Ectodermal cell (in vitro differentiated cells): Measurements from ENCODE around the gene PCDH15.

ENCODE experiments used
- H3K27ac ChIP-seq: 2 replicates; pipeline ENCODE4 v1.7.0; 2013; ENCODE audit warnings: mild to moderate bottlenecking, low read depth, low read length; ENCODE audit not compliant: insufficient read depth, poor library complexity, severe bottlenecking
- H3K27me3 ChIP-seq: 2 replicates; pipeline ENCODE4 v1.7.0; 2013; ENCODE audit warnings: mild to moderate bottlenecking, low read length; ENCODE audit not compliant: insufficient read depth, control insufficient read depth, poor library complexity, severe bottlenecking
- H3K36me3 ChIP-seq: one replicate; pipeline ENCODE4 v1.7.0; 2013; ENCODE audit warnings: low read length; ENCODE audit not compliant: control insufficient read depth, insufficient read depth
- H3K4me1 ChIP-seq: one replicate; pipeline ENCODE4 v1.7.0; 2013; ENCODE audit warnings: low read length; ENCODE audit not compliant: control insufficient read depth, insufficient read depth
- H3K4me3 ChIP-seq: 2 replicates; pipeline ENCODE4 v1.7.0; 2013; ENCODE audit warnings: low read depth, low read length, control low read depth; ENCODE audit not compliant: insufficient read depth
- H3K9me3 ChIP-seq: 2 replicates; pipeline ENCODE4 v1.7.0; 2013; ENCODE audit warnings: mild to moderate bottlenecking, low read length, moderate library complexity; ENCODE audit not compliant: control insufficient read depth
- WGBS, 2 experiments: methylation state at CpG; one replicate each; pipeline ENCODE4 v1.1.7; 2013; ENCODE audit warnings: missing lambda C conversion rate in 2 of 2; 5-methylcytosine and 5-hydroxymethylcytosine counted together

The PCDH15 gene

GRCh38 chr10:54594289-54594688 is 206.7 kb downstream of the PCDH15 start:
- Histone ChIP-seq H3K27me3 (no peaks in the 10 kb centered on the region), H3K4me3 (no peak overlapping the region), H3K9me3 (no peaks in the 10 kb centered on the region), H3K27ac (no peak overlapping the region), H3K36me3 (no peaks in the 10 kb centered on the region), H3K4me1 (no peaks in the 10 kb centered on the region)
- 91 to 98% methylated on average over 3 of the region's 3 CpGs for WGBS, 2 experiments

- H3K27ac ChIP-seq, result no peak overlapping the region
- no peaks in the 10 kb centered on the region for H3K27me3 ChIP-seq
- no peaks in the 10 kb centered on the region for H3K9me3 ChIP-seq
- no peaks in the 10 kb centered on the region for H3K4me1 ChIP-seq
- H3K4me3 ChIP-seq, result no peak overlapping the region
- no peaks in the 10 kb centered on the region for H3K36me3 ChIP-seq
- no CpG with 5 or more reads among the region's 2 CpGs for WGBS, 2 experiments
These were observed 213.1 kb downstream of the PCDH15 start for GRCh38 chr10:54587971-54588370.

GRCh38 chr10:54585572-54585971 is 215.5 kb downstream of the PCDH15 start:
- H3K9me3 ChIP-seq, result no peaks in the 10 kb centered on the region
- no peaks in the 10 kb centered on the region for H3K27me3 ChIP-seq
- no peaks in the 10 kb centered on the region for H3K4me1 ChIP-seq
- H3K36me3 ChIP-seq, result no peaks in the 10 kb centered on the region
- WGBS, 2 experiments, result 94 to 100% methylated on average over 1 to 2 of the region's 2 CpGs
- H3K4me3 ChIP-seq, result no peak overlapping the region
- H3K27ac ChIP-seq, result no peak overlapping the region

GRCh38 chr10:54577682-54578081 is 223.3 kb downstream of the PCDH15 start:
- no peak overlapping the region for H3K27ac ChIP-seq
- no peak overlapping the region for H3K4me3 ChIP-seq
- H3K4me1 ChIP-seq, result no peaks in the 10 kb centered on the region
- WGBS, 2 experiments, result no CpG with 5 or more reads among the region's 2 CpGs
- H3K9me3 ChIP-seq, result no peaks in the 10 kb centered on the region
- H3K27me3 ChIP-seq, result no peaks in the 10 kb centered on the region
- H3K36me3 ChIP-seq, result no peaks in the 10 kb centered on the region

GRCh38 chr10:54576541-54576940 is 224.5 kb downstream of the PCDH15 start:
- no peaks in the 10 kb centered on the region for H3K27me3 ChIP-seq
- no peak overlapping the region for H3K27ac ChIP-seq
- no peaks in the 10 kb centered on the region for H3K4me1 ChIP-seq
- H3K4me3 ChIP-seq, result no peak overlapping the region
- H3K36me3 ChIP-seq, result no peaks in the 10 kb centered on the region
- 73 to 77% methylated on average over 5 of the region's 5 CpGs for WGBS, 2 experiments
- H3K9me3 ChIP-seq, result no peaks in the 10 kb centered on the region

- H3K4me3 ChIP-seq, result no peak overlapping the region
- H3K36me3 ChIP-seq, result no peaks in the 10 kb centered on the region
- no peaks in the 10 kb centered on the region for H3K9me3 ChIP-seq
- H3K4me1 ChIP-seq, result no peaks in the 10 kb centered on the region
- H3K27ac ChIP-seq, result no peak overlapping the region
- no peaks in the 10 kb centered on the region for H3K27me3 ChIP-seq
These were observed 241.5 kb downstream of the PCDH15 start for GRCh38 chr10:54559498-54559897.

GRCh38 chr10:54554028-54554427 is 247.0 kb downstream of the PCDH15 start:
- Histone ChIP-seq H3K4me1 (no peaks in the 10 kb centered on the region), H3K27me3 (no peaks in the 10 kb centered on the region), H3K4me3 (no peak overlapping the region), H3K27ac (no peak overlapping the region), H3K9me3 (no peaks in the 10 kb centered on the region), H3K36me3 (no peaks in the 10 kb centered on the region)
- 95 to 98% methylated on average over 2 of the region's 2 CpGs for WGBS, 2 experiments

- H3K27me3 ChIP-seq, result no peaks in the 10 kb centered on the region
- WGBS, 2 experiments, result 50% methylated on average over 2 of the region's 3 CpGs; no CpG with 5 or more reads in 1 of the 2 experiments
- no peaks in the 10 kb centered on the region for H3K9me3 ChIP-seq
- H3K36me3 ChIP-seq, result no peaks in the 10 kb centered on the region
- no peak overlapping the region for H3K27ac ChIP-seq
- H3K4me3 ChIP-seq, result no peak overlapping the region
- no peaks in the 10 kb centered on the region for H3K4me1 ChIP-seq
These were observed 251.0 kb downstream of the PCDH15 start for GRCh38 chr10:54550016-54550415.

GRCh38 chr10:54531296-54531695 is 269.7 kb downstream of the PCDH15 start:
- no peaks in the 10 kb centered on the region for H3K36me3 ChIP-seq
- no peaks in the 10 kb centered on the region for H3K27me3 ChIP-seq
- 100% methylated on average over 2 of the region's 3 CpGs for WGBS, 2 experiments
- no peaks in the 10 kb centered on the region for H3K9me3 ChIP-seq
- no peaks in the 10 kb centered on the region for H3K4me1 ChIP-seq
- no peak overlapping the region for H3K4me3 ChIP-seq
- no peak overlapping the region for H3K27ac ChIP-seq

GRCh38 chr10:54530299-54530698 is 270.7 kb downstream of the PCDH15 start:
- no peak overlapping the region for H3K27ac ChIP-seq
- no peaks in the 10 kb centered on the region for H3K4me1 ChIP-seq
- 93% methylated on average over 2 of the region's 2 CpGs for WGBS, 2 experiments
- no peak overlapping the region for H3K4me3 ChIP-seq
- no peaks in the 10 kb centered on the region for H3K9me3 ChIP-seq
- H3K27me3 ChIP-seq, result no peaks in the 10 kb centered on the region
- H3K36me3 ChIP-seq, result no peaks in the 10 kb centered on the region

GRCh38 chr10:54525816-54526215 is 275.2 kb downstream of the PCDH15 start:
- no peaks in the 10 kb centered on the region for H3K9me3 ChIP-seq
- no peak overlapping the region for H3K4me3 ChIP-seq
- no peaks in the 10 kb centered on the region for H3K36me3 ChIP-seq
- WGBS, 2 experiments, result 100% methylated on average over 1 of the region's 1 CpG
- no peaks in the 10 kb centered on the region for H3K27me3 ChIP-seq
- H3K27ac ChIP-seq, result no peak overlapping the region
- no peaks in the 10 kb centered on the region for H3K4me1 ChIP-seq
